GM19372 (cell line): ENCODE data around the gene TSPOAP1.
"Not testable (repeated sequence)": the region's sequence is repeated elsewhere in the genome, so short reads cannot be mapped to it uniquely, and the experiment has no call there.

Experiments used
- ATAC-seq: cut with Tn5 transposase; IDR thresholded peaks from one replicate; pipeline ENCODE4 v1.9.1; 2021; ENCODE audit warnings: mild to moderate bottlenecking, low read depth, moderate library complexity; ENCODE audit not compliant: unreplicated experiment

TSPOAP1 gene

GRCh38 chr17:58341136-58341860 lies 12.7 kb upstream of the TSPOAP1 start:
- not testable (repeated sequence) for ATAC-seq

GRCh38 chr17:58340405-58340876 lies 11.8 kb upstream of the TSPOAP1 start:
- no peak for ATAC-seq

- no peak for ATAC-seq
These were observed 11.3 kb upstream of the TSPOAP1 start for GRCh38 chr17:58339755-58340404.

- ATAC-seq: no peak
These were observed 10.5 kb upstream of the TSPOAP1 start for GRCh38 chr17:58338841-58339754.

GRCh38 chr17:58338454-58338840 lies 9.9 kb upstream of the TSPOAP1 start:
- no peak for ATAC-seq

- peak; percentile 54 for ATAC-seq
These were observed 9.2 kb upstream of the TSPOAP1 start for GRCh38 chr17:58337600-58338453.

GRCh38 chr17:58337210-58337599 lies 8.6 kb upstream of the TSPOAP1 start:
- ATAC-seq: no peak

GRCh38 chr17:58336456-58337209 lies 8.0 kb upstream of the TSPOAP1 start:
- ATAC-seq: no peak

- no peak for ATAC-seq
These were observed 7.3 kb upstream of the TSPOAP1 start for GRCh38 chr17:58335779-58336455.

GRCh38 chr17:58335061-58335731 lies 6.6 kb upstream of the TSPOAP1 start:
- no peak for ATAC-seq

- ATAC-seq: no peak
These were observed 6.1 kb upstream of the TSPOAP1 start for GRCh38 chr17:58334661-58335060.

GRCh38 chr17:58334256-58334655 lies 5.7 kb upstream of the TSPOAP1 start:
- ATAC-seq: no peak

- no peak for ATAC-seq
These were observed 5.2 kb upstream of the TSPOAP1 start for GRCh38 chr17:58333736-58334207.

GRCh38 chr17:58332778-58333735 lies 4.5 kb upstream of the TSPOAP1 start:
- no peak for ATAC-seq

GRCh38 chr17:58331815-58332777 lies 3.5 kb upstream of the TSPOAP1 start:
- no peak for ATAC-seq
